Measurements from ENCODE around the gene ITGB2.
A peak's percentile ranks its signal among the peaks of the same experiment; 100 is the strongest.

The ITGB2 gene

DNA sequence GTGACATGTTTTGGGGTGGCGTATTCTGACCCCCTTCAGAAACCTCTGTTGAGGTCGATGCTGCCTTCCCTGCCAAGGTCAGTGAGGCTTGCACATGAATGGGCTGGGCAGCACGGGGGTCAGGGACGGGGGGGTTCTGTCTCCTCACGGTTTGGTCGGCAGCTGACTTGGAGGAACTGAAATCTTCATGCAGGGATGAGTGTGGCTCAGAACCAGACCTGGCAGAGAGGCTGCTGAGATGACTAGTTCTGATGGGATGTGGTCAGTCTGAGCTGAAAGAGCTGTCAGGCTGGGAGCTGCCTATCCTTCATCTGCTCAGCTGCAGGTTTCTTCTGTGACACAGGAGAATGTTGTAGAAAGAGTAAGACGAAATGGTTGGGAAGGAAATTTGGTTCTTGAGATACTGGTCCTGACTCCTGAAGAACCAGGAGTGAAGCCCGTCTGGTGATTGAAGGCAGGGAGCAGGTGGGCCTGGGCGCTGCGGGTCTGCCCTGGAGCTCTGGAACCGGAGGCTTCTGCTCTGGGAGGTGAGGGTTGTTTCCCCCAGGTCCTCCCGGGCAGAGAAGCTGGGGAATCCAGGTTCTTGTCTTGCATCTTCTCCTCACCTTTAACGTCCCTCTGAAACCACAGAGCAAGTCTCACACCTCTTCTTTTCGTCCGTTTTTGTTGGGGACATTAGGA is 22.4 kb upstream of the ITGB2 start:
- TF ChIP-seq CREB1 (IDR thresholded peaks at IDR 0.05; ENCODE audit: low read depth), result no peak
- TF ChIP-seq FOXM1 (IDR thresholded peaks at IDR 0.05; ENCODE audit: borderline replicate concordance, low read depth), result no peak
- no peak for TF ChIP-seq YY1 (IDR thresholded peaks at IDR 0.05; ENCODE audit: low read depth)
- no peak for TF ChIP-seq EP300 (IDR thresholded peaks at IDR 0.05; ENCODE audit: borderline replicate concordance)
- no peak for TF ChIP-seq TEAD4 (IDR thresholded peaks at IDR 0.05)
- TF ChIP-seq TAF1 (IDR thresholded peaks at IDR 0.05; ENCODE audit: low read depth), result no peak
- no peak for TF ChIP-seq TCF12 (IDR thresholded peaks at IDR 0.05; ENCODE audit: low read depth)
- TF ChIP-seq, protein P1, sequence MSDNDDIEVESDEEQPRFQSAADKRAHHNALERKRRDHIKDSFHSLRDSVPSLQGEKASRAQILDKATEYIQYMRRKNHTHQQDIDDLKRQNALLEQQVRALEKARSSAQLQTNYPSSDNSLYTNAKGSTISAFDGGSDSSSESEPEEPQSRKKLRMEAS (IDR thresholded peaks at IDR 0.05), result no peak
- TF ChIP-seq EGR1 (IDR thresholded peaks at IDR 0.05), result no peak

DNA sequence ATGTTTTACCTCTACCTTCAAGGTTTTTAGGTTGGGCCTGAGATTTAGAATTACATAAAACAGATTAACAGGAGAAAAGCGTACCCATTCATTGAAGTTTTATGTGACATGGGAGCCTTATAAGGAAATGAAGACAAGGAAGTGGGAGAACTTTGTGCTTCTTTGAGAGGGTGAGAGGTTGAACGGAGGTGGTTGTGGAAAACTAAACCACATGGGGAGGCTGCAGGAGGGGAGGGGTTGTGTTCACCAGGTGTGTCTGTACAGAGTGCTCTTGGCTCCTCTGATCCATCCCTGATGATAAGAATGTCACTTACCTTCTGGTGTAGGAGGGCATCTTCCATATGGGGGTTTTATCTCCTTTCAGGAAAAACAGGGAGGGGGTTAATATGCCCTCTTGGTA is 21.9 kb upstream of the ITGB2 start:
- TF ChIP-seq CEBPB (IDR thresholded peaks at IDR 0.05) (no peak), CREB1 (IDR thresholded peaks at IDR 0.05; ENCODE audit: low read depth) (no peak), EGR1 (IDR thresholded peaks at IDR 0.05) (no peak), YY1 (IDR thresholded peaks at IDR 0.05; ENCODE audit: low read depth) (no peak), TCF12 (IDR thresholded peaks at IDR 0.05; ENCODE audit: low read depth) (no peak), EP300 (IDR thresholded peaks at IDR 0.05; ENCODE audit: borderline replicate concordance) (no peak)

DNA sequence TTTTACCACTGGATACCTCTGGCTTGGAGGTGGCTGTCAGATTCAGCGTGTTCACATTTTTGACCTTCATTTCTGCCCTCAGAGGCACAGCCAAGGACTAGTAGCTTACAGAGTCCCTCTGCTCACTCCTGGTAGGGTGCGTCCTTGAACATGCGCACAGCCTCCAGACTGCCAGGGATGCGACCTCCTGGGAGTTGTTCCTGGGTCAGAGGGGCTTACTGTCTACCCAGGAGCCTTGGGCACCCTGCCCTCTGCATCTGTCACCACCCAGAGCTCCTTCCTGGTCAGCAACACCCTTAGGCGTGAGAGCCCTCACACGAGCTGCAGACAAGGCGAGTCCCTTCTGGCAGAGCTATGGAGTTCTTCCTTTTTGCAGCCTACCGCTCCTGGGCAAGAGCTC is 20.9 kb upstream of the ITGB2 start:
- TF ChIP-seq, protein P1 (IDR thresholded peaks at IDR 0.05), result no peak
- no peak for TF ChIP-seq ZBTB7A (IDR thresholded peaks at IDR 0.05; ENCODE audit: low read depth)
- TF ChIP-seq FOXM1 (IDR thresholded peaks at IDR 0.05; ENCODE audit: borderline replicate concordance, low read depth), result no peak
- no peak for TF ChIP-seq CEBPB (IDR thresholded peaks at IDR 0.05)
- TF ChIP-seq NFIC (IDR thresholded peaks at IDR 0.05), result no peak
- TF ChIP-seq YY1 (IDR thresholded peaks at IDR 0.05; ENCODE audit: low read depth), result no peak
- no peak for TF ChIP-seq CREB1 (IDR thresholded peaks at IDR 0.05; ENCODE audit: low read depth)
- no peak for TF ChIP-seq TAF1 (IDR thresholded peaks at IDR 0.05; ENCODE audit: low read depth)
- TF ChIP-seq TCF12 (IDR thresholded peaks at IDR 0.05; ENCODE audit: low read depth), result no peak
- no peak for TF ChIP-seq RAD21 (IDR thresholded peaks at IDR 0.05; ENCODE audit: low read depth)
- TF ChIP-seq, protein P2, sequence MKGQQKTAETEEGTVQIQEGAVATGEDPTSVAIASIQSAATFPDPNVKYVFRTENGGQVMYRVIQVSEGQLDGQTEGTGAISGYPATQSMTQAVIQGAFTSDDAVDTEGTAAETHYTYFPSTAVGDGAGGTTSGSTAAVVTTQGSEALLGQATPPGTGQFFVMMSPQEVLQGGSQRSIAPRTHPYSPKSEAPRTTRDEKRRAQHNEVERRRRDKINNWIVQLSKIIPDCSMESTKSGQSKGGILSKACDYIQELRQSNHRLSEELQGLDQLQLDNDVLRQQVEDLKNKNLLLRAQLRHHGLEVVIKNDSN (IDR thresholded peaks at IDR 0.05), result no peak
- no peak for TF ChIP-seq EP300 (IDR thresholded peaks at IDR 0.05; ENCODE audit: borderline replicate concordance)
- TF ChIP-seq EGR1 (IDR thresholded peaks at IDR 0.05), result no peak
- TF ChIP-seq, protein P3, sequence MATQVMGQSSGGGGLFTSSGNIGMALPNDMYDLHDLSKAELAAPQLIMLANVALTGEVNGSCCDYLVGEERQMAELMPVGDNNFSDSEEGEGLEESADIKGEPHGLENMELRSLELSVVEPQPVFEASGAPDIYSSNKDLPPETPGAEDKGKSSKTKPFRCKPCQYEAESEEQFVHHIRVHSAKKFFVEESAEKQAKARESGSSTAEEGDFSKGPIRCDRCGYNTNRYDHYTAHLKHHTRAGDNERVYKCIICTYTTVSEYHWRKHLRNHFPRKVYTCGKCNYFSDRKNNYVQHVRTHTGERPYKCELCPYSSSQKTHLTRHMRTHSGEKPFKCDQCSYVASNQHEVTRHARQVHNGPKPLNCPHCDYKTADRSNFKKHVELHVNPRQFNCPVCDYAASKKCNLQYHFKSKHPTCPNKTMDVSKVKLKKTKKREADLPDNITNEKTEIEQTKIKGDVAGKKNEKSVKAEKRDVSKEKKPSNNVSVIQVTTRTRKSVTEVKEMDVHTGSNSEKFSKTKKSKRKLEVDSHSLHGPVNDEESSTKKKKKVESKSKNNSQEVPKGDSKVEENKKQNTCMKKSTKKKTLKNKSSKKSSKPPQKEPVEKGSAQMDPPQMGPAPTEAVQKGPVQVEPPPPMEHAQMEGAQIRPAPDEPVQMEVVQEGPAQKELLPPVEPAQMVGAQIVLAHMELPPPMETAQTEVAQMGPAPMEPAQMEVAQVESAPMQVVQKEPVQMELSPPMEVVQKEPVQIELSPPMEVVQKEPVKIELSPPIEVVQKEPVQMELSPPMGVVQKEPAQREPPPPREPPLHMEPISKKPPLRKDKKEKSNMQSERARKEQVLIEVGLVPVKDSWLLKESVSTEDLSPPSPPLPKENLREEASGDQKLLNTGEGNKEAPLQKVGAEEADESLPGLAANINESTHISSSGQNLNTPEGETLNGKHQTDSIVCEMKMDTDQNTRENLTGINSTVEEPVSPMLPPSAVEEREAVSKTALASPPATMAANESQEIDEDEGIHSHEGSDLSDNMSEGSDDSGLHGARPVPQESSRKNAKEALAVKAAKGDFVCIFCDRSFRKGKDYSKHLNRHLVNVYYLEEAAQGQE (IDR thresholded peaks at IDR 0.05; ENCODE audit: low read depth), result no peak

DNA sequence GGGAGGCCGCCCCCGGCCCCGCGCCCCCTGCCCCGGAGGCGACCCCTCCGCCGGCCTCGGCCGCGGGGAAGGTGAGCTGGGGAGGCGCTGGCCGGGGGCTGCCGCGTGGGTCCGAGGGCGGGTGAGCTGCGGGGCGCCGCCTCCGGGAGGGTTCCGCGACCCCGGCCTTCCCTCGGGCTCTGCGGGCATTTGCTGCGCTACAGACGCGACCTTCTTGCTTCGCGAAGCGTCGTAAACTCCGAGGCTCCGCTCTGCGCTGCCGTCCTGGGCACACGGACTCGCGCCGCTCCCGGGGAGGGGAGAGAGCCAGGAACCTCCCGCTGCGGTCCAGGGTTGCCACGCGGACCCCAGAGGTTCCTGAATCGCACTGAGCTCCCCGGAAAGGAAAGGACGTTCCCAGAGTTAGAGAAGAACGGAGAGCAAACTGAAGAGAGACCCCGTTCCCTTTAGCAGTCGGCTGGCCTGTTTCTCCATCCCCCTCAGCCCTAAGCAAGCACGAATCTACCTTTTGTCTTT is 19.5 kb upstream of the ITGB2 start:
- TF ChIP-seq, protein P1 (IDR thresholded peaks at IDR 0.05), result no peak
- TF ChIP-seq NFIC (IDR thresholded peaks at IDR 0.05) (no peak), RAD21 (IDR thresholded peaks at IDR 0.05; ENCODE audit: low read depth) (no peak), TEAD4 (IDR thresholded peaks at IDR 0.05) (no peak), TCF12 (IDR thresholded peaks at IDR 0.05; ENCODE audit: low read depth) (no peak), YY1 (IDR thresholded peaks at IDR 0.05; ENCODE audit: low read depth) (no peak), FOXM1 (IDR thresholded peaks at IDR 0.05; ENCODE audit: borderline replicate concordance, low read depth) (no peak), CEBPB (IDR thresholded peaks at IDR 0.05) (no peak), EP300 (IDR thresholded peaks at IDR 0.05; ENCODE audit: borderline replicate concordance) (no peak), ZBTB7A (IDR thresholded peaks at IDR 0.05; ENCODE audit: low read depth) (no peak; the same call in 1 of the 2 replicates), EGR1 (IDR thresholded peaks at IDR 0.05) (no peak), TAF1 (IDR thresholded peaks at IDR 0.05; ENCODE audit: low read depth) (no peak), CREB1 (IDR thresholded peaks at IDR 0.05; ENCODE audit: low read depth) (no peak)
- TF ChIP-seq, protein P3 (IDR thresholded peaks at IDR 0.05; ENCODE audit: low read depth), result no peak
- TF ChIP-seq, protein P2 (IDR thresholded peaks at IDR 0.05), result no peak

DNA sequence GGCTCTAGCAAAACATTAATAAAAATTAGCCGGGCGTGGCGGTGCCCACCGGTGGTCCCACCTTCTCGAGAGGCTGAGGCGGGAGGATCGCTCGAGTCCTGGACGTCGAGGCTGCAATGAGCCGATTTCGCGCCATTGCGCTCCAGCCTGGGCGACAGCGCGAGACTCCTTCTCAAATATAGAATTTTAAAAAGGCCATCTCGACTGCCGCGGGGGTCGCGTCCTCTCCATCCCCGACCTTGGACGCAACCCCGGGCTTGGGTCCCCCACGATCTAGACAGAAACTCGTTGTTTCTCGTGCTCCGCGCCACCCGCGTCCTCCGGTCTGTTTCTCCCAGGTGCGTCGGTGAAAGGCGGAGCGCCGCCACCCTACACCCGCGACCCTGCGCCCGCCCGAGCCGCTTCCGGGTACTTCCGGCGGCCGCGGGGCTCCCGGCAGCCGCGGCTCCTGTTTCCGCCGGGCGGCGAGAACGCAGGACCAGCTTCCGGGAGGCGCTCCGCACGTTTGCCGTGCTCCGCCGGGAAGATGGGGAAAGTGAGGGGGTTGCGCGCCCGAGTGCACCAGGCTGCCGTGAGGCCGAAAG is 18.9 kb upstream of the ITGB2 start, which contains the start of gene SLX9:
SLX9 (plus strand) TSS at position 498 of the 584 bp plus-strand sequence; CDS start at position 527, 29 bp downstream.
- TF ChIP-seq TCF12 (IDR thresholded peaks at IDR 0.05; ENCODE audit: low read depth), result peak; percentile 77; the same call in 1 of the 2 replicates
- peak; percentile 23; the same call in 1 of the 2 replicates for TF ChIP-seq CREB1 (IDR thresholded peaks at IDR 0.05; ENCODE audit: low read depth)
- no peak for TF ChIP-seq NFIC (IDR thresholded peaks at IDR 0.05)
- TF ChIP-seq TEAD4 (IDR thresholded peaks at IDR 0.05), result peak; percentile 32; the same call in 1 of the 2 replicates
- peak; percentile 98 for TF ChIP-seq TAF1 (IDR thresholded peaks at IDR 0.05; ENCODE audit: low read depth)
- TF ChIP-seq YY1 (IDR thresholded peaks at IDR 0.05; ENCODE audit: low read depth), result peak; percentile 77
- TF ChIP-seq, protein P1 (IDR thresholded peaks at IDR 0.05), result peak; percentile 89
- no peak for TF ChIP-seq FOXM1 (IDR thresholded peaks at IDR 0.05; ENCODE audit: borderline replicate concordance, low read depth)
- TF ChIP-seq EP300 (IDR thresholded peaks at IDR 0.05; ENCODE audit: borderline replicate concordance), result peak; percentile 25; the same call in 1 of the 2 replicates
- no peak for TF ChIP-seq EGR1 (IDR thresholded peaks at IDR 0.05)
- peak; percentile 72; the same call in 1 of the 2 replicates for TF ChIP-seq ZBTB7A (IDR thresholded peaks at IDR 0.05; ENCODE audit: low read depth)
- TF ChIP-seq, protein P3 (IDR thresholded peaks at IDR 0.05; ENCODE audit: low read depth), result 0 out of 2 replicates have a peak, but pooled peaks have one; percentile 11
- TF ChIP-seq, protein P2 (IDR thresholded peaks at IDR 0.05), result peak; percentile 51; the same call in 1 of the 2 replicates

Data from Ishikawa (cell line).